SK-N-SH treated with all-trans-retinoic acid at 6 μM for 48 hours (cell line): Measurements from ENCODE around the gene AIG1.

Source experiments
- ARNTL ChIP-seq: fragments of 450-650 bp; formaldehyde crosslinking; IDR thresholded peaks from 2 replicates; pipeline ENCODE4 v1.5.0; 2020; ENCODE audit warnings: low read depth, mild to moderate bottlenecking, moderate library complexity, borderline replicate concordance
- CREB5 ChIP-seq: fragments of 250-450 bp; sonication (Bioruptor Pico); IDR thresholded peaks from 2 replicates; pipeline ENCODE4 v1.5.1; 2020; ENCODE audit warnings: low read depth, mild to moderate bottlenecking, moderate library complexity
- CSDC2 ChIP-seq: fragments of 250-450 bp; sonication (Bioruptor Pico); IDR thresholded peaks from 2 replicates; pipeline ENCODE4 v1.5.0; 2020; ENCODE audit warnings: mild to moderate bottlenecking, moderate library complexity
- GLIS3 ChIP-seq: fragments of 250-450 bp; sonication (Bioruptor Pico); IDR thresholded peaks from 2 replicates; pipeline ENCODE4 v1.5.0; 2020; ENCODE audit warnings: mild to moderate bottlenecking, moderate library complexity
- OSR1 ChIP-seq: fragments of 250-450 bp; sonication (Bioruptor Pico); IDR thresholded peaks from 2 replicates; pipeline ENCODE4 v1.8.0; 2022; ENCODE audit warnings: moderate library complexity, mild to moderate bottlenecking, inconsistent platforms
- PATZ1 ChIP-seq: fragments of 250-450 bp; sonication (Bioruptor Pico); IDR thresholded peaks from 2 replicates; pipeline ENCODE4 v1.8.0; 2020; ENCODE audit warnings: mild to moderate bottlenecking, moderate library complexity, borderline replicate concordance
- PPARA ChIP-seq: fragments of 250-450 bp; sonication (Bioruptor Pico); IDR thresholded peaks from 2 replicates; pipeline ENCODE4 v1.5.0; 2020; ENCODE audit warnings: mild to moderate bottlenecking, borderline replicate concordance
- RARB ChIP-seq: fragments of 250-450 bp; sonication (Bioruptor Pico); IDR thresholded peaks from 2 replicates; pipeline ENCODE4 v1.8.0; 2021; ENCODE audit warnings: mild to moderate bottlenecking, moderate library complexity
- SNAI2 ChIP-seq: fragments of 250-450 bp; sonication (Bioruptor Pico); IDR thresholded peaks from 2 replicates; pipeline ENCODE4 v1.5.0; 2020; ENCODE audit warnings: mild to moderate bottlenecking, moderate library complexity
- ZC3H10 ChIP-seq: fragments of 250-450 bp; sonication (Bioruptor Pico); IDR thresholded peaks from 2 replicates; pipeline ENCODE4 v1.5.1; 2021; ENCODE audit warnings: mild to moderate bottlenecking, moderate library complexity
- ZFP3 ChIP-seq: fragments of 250-450 bp; sonication (Bioruptor Pico); IDR thresholded peaks from 2 replicates; pipeline ENCODE4 v1.5.0; 2020; ENCODE audit warnings: mild to moderate bottlenecking, moderate library complexity
- ZFP30 ChIP-seq: fragments of 450-650 bp; formaldehyde crosslinking; IDR thresholded peaks from 2 replicates; pipeline ENCODE4 v1.5.0; 2022; ENCODE audit warnings: mild to moderate bottlenecking, moderate library complexity
- TF ChIP-seq, protein P1 (sequence below): fragments of 250-450 bp; sonication (Bioruptor Pico); IDR thresholded peaks from 2 replicates; pipeline ENCODE4 v1.5.1; 2021; ENCODE audit warnings: mild to moderate bottlenecking, moderate library complexity

DNA sequence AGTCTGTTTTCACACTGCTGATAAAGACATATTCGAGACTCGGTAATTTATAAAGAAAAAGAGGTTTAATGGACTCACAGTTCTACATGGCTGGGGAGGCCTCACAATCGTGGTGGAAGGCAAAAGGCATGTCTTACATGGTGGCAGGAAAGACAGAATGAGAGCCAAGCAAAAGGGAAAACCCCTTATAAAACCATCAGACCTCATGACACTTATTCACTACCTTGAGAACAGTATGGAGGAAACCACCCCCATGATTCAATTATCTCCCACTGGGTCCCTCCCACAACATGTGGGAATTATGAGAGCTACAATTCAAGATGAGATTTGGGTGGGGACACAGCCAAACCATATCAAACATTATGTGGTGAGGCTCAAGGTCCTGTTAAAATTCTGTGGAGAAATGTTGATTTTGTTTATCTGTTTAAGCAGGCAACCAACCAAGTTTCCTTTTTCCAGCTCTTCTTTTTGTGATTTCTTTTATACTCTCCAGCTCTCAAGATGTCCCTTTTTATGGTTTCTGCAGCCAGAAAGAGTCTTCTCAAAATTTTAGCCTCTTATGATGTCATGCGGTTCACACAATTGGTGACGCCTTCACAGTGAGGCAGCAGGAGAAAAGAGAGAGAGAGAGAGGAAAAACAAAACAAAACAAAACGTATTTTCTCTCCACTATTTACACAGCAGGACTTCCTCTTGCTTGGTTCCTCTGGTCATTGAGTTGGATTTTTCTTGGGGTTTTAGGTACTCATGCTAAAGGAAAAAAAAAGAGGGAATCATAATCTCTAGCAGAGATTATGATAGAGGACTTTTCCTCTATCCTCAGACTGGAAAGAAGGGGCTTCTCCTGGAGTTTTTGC is 18.0 kb downstream of the AIG1 start:
- TF ChIP-seq SNAI2 (CRISPR knock-in tag) (no peak), PATZ1 (no peak), GLIS3 (CRISPR knock-in tag) (no peak), ARNTL (CRISPR knock-in tag) (no peak), ZFP30 (CRISPR knock-in tag) (no peak), PPARA (CRISPR knock-in tag) (no peak), RARB (CRISPR knock-in tag) (no peak), ZC3H10 (CRISPR knock-in tag) (no peak), ZFP3 (CRISPR knock-in tag) (no peak), CSDC2 (no peak), OSR1 (CRISPR knock-in tag) (no peak), CREB5 (CRISPR knock-in tag) (no peak)
- TF ChIP-seq, protein P1, sequence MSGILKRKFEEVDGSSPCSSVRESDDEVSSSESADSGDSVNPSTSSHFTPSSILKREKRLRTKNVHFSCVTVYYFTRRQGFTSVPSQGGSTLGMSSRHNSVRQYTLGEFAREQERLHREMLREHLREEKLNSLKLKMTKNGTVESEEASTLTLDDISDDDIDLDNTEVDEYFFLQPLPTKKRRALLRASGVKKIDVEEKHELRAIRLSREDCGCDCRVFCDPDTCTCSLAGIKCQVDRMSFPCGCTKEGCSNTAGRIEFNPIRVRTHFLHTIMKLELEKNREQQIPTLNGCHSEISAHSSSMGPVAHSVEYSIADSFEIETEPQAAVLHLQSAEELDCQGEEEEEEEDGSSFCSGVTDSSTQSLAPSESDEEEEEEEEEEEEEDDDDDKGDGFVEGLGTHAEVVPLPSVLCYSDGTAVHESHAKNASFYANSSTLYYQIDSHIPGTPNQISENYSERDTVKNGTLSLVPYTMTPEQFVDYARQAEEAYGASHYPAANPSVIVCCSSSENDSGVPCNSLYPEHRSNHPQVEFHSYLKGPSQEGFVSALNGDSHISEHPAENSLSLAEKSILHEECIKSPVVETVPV (CRISPR knock-in tag): no peak
